Neural cell (in vitro differentiated cells): ENCODE measurements around the gene PPP1R10. TPM values are rescaled to one million over a fixed set of nuclear protein-coding genes. Genes with fewer than 3 reads are reported as not detected.

Experiments used
- H2AFZ ChIP-seq: fragments of 200-600, 300-800 bp; sonication (generic), shearing (Covaris generic); 2 replicates; pipeline ENCODE4 v1.6.0; 2014; ENCODE audit warnings: low read depth, mild to moderate bottlenecking, antibody characterized with exemption, low read length, moderate library complexity
- H3F3A ChIP-seq: fragments of 200-600 bp; shearing (Covaris generic); 2 replicates; pipeline ENCODE4 v1.6.1; 2016; ENCODE audit warnings: mild to moderate bottlenecking, moderate library complexity, mixed read lengths, antibody characterized with exemption, low read length; ENCODE audit not compliant: insufficient read depth, poor library complexity, severe bottlenecking
- H3K27ac ChIP-seq: fragments of 200-600, 300-800 bp; sonication (generic), shearing (Covaris generic); 2 replicates; pipeline ENCODE4 v1.5.1; 2014; ENCODE audit warnings: mild to moderate bottlenecking, low read length, moderate library complexity
- H3K27me3 ChIP-seq: fragments of 300-800, 200-600 bp; sonication (generic), shearing (Covaris generic); 2 replicates; pipeline ENCODE4 v1.6.0; 2014; ENCODE audit warnings: mild to moderate bottlenecking, low read depth, low read length, moderate library complexity; ENCODE audit not compliant: insufficient read depth
- H3K36me3 ChIP-seq: fragments of 300-800, 200-600 bp; sonication (generic), shearing (Covaris generic); 2 replicates; pipeline ENCODE4 v1.5.1; 2014; ENCODE audit warnings: mild to moderate bottlenecking, antibody characterized with exemption, low read length, moderate library complexity; ENCODE audit not compliant: insufficient read depth
- H3K4me2 ChIP-seq: fragments of 300-800, 200-600 bp; sonication (generic), shearing (Covaris generic); 2 replicates; pipeline ENCODE4 v1.6.0; 2014; ENCODE audit warnings: mild to moderate bottlenecking, low read length
- H3K4me3 ChIP-seq: fragments of 300-800, 200-600 bp; sonication (generic), shearing (Covaris generic); 2 replicates; pipeline ENCODE4 v1.5.1; 2014; ENCODE audit warnings: mild to moderate bottlenecking, low read length, moderate library complexity
- H3K79me2 ChIP-seq: fragments of 200-600 bp; shearing (Covaris generic); replicated peaks from 2 replicates; pipeline ENCODE4 v1.6.0; 2014; ENCODE audit warnings: mild to moderate bottlenecking, low read length, moderate library complexity; ENCODE audit not compliant: insufficient read depth
- H3K9ac ChIP-seq: fragments of 300-800, 200-600 bp; sonication (generic), shearing (Covaris generic); 2 replicates; pipeline ENCODE4 v1.6.1; 2016; ENCODE audit warnings: mild to moderate bottlenecking, low read length, mixed read lengths
- H3K9me2 ChIP-seq: fragments of 200-600 bp; shearing (Covaris generic); 2 replicates; pipeline ENCODE4 v1.6.1; 2016; ENCODE audit warnings: mild to moderate bottlenecking, low read length, mixed read lengths; ENCODE audit not compliant: insufficient read depth
- H3K9me3 ChIP-seq: fragments of 200-600, 300-800 bp; sonication (generic), shearing (Covaris generic); 2 replicates; pipeline ENCODE4 v1.6.1; 2016; ENCODE audit warnings: mild to moderate bottlenecking, mixed run types, low read length, moderate library complexity, mixed read lengths
- H4K20me1 ChIP-seq: fragments of 200-600 bp; shearing (Covaris generic); 2 replicates; pipeline ENCODE4 v1.6.1; 2016; ENCODE audit warnings: mild to moderate bottlenecking, mixed run types; ENCODE audit not compliant: insufficient read depth
- CTCF ChIP-seq: fragments of 450-650 bp; IDR thresholded peaks from 2 replicates; pipeline ENCODE4 v1.5.1; 2014; ENCODE audit warnings: antibody characterized with exemption, mild to moderate bottlenecking, moderate library complexity; ENCODE audit not compliant: poor library complexity, severe bottlenecking
- EP300 ChIP-seq: fragments of 450-650 bp; conservative IDR thresholded peaks from 2 replicates; pipeline ENCODE4 v1.6.1; 2014; ENCODE audit warnings: antibody characterized with exemption, mild to moderate bottlenecking, moderate library complexity; ENCODE audit not compliant: poor library complexity, severe bottlenecking
- EZH2 ChIP-seq: fragments of 200-600, 300-800 bp; shearing (Covaris generic), sonication (generic); IDR thresholded peaks from 2 replicates; pipeline ENCODE4 v1.6.1; 2014; ENCODE audit warnings: antibody characterized with exemption, low read length, borderline replicate concordance, mild to moderate bottlenecking; ENCODE audit not compliant: insufficient read depth, poor library complexity, severe bottlenecking
- MXI1 ChIP-seq: fragments of 450-650 bp; conservative IDR thresholded peaks from 2 replicates; pipeline ENCODE4 v1.6.1; 2014; ENCODE audit warnings: antibody characterized with exemption, mild to moderate bottlenecking; ENCODE audit not compliant: poor library complexity, severe bottlenecking
- POLR2AphosphoS5 ChIP-seq: IDR thresholded peaks from 2 replicates; pipeline ENCODE4 v1.6.1; 2012
- RAD21 ChIP-seq: fragments of 450-650 bp; conservative IDR thresholded peaks from 2 replicates; pipeline ENCODE4 v1.6.1; 2014; ENCODE audit warnings: antibody characterized with exemption, mild to moderate bottlenecking, moderate library complexity
- REST ChIP-seq: IDR thresholded peaks from 2 replicates; pipeline ENCODE4 v1.6.1; 2012; ENCODE audit warnings: borderline replicate concordance
- SMC3 ChIP-seq: fragments of 450-650 bp; conservative IDR thresholded peaks from 2 replicates; pipeline ENCODE4 v1.6.1; 2014; ENCODE audit warnings: antibody characterized with exemption, mild to moderate bottlenecking, moderate library complexity; ENCODE audit not compliant: poor library complexity
- TAF1 ChIP-seq: IDR thresholded peaks from 2 replicates; pipeline ENCODE4 v1.6.1; 2012; ENCODE audit warnings: low read depth
- polyA plus RNA-seq: library from polyadenylated mRNA; depleted of rRNA; stranded (reverse); fragments of >200 nt; gene quantifications from 2 replicates; pipeline ENCODE4 v1.2.3, GENCODE V29; 2014

PPP1R10 gene
- polyA plus RNA-seq, 1 donor from 2014 or later: 13.7 TPM

- Histone ChIP-seq H3K27me3 (no peaks in the 10 kb centered on the region), H3K9me2 (no peaks in the 10 kb centered on the region), H3K79me2 (peaks cover 58% of the 10 kb centered on the region), H4K20me1 (no peaks in the 10 kb centered on the region), H3K36me3 (peaks cover 9% of the 10 kb centered on the region), H3K9ac (peak overlapping the region; percentile 99), H3K27ac (peak overlapping the region; percentile 100), H3K4me3 (peak overlapping the region; percentile 83), H3K4me2 (peak overlapping the region; percentile 81), H3K9me3 (no peaks in the 10 kb centered on the region), H3F3A (peaks cover 8% of the 10 kb centered on the region), H2AFZ (no peak overlapping the region)
- TF ChIP-seq SMC3: no peak
- peak; percentile 50 for TF ChIP-seq TAF1
- TF ChIP-seq POLR2AphosphoS5: no peak
- no peak for TF ChIP-seq EZH2
- TF ChIP-seq MXI1: no peak
- no peak for TF ChIP-seq EP300
- no peak for TF ChIP-seq CTCF
- no peak for TF ChIP-seq RAD21
- peak; percentile 40 for TF ChIP-seq REST
Measured at GRCh38 chr6:30615219-30615957, 1.7 kb downstream of the PPP1R10 start.

GRCh38 chr6:30614843-30615218 is 2.2 kb downstream of the PPP1R10 start:
- H4K20me1 ChIP-seq: no peaks in the 10 kb centered on the region

More at GRCh38 chr6:30614843-30615218, 2.2 kb downstream of the PPP1R10 start:
- Histone ChIP-seq H3K4me2 (peak overlapping the region; percentile 78), H2AFZ (no peak overlapping the region), H3K79me2 (peaks cover 63% of the 10 kb centered on the region), H3K36me3 (peaks cover 9% of the 10 kb centered on the region), H3K9ac (peak overlapping the region; percentile 99), H3K4me3 (peak overlapping the region; percentile 83), H3K9me3 (no peaks in the 10 kb centered on the region), H3K27ac (peak overlapping the region; percentile 100), H3K9me2 (no peaks in the 10 kb centered on the region), H3K27me3 (no peaks in the 10 kb centered on the region), H3F3A (peaks cover 8% of the 10 kb centered on the region)
- TF ChIP-seq SMC3: no peak
- TF ChIP-seq REST: peak; percentile 82
- peak; percentile 87 for TF ChIP-seq POLR2AphosphoS5
- TF ChIP-seq EZH2: no peak
- TF ChIP-seq CTCF: no peak
- no peak for TF ChIP-seq EP300
- TF ChIP-seq TAF1: peak; percentile 93
- TF ChIP-seq RAD21: no peak
- TF ChIP-seq MXI1: peak; percentile 44
